ENCODE data around the gene MFN2. TPM values are rescaled to one million over a fixed set of nuclear protein-coding genes. Genes with fewer than 3 reads are reported as not detected.
A peak's percentile ranks its signal among the peaks of the same experiment; 100 is the strongest.

Gene MFN2
- total RNA-seq, 1 donor from 2014 or later, result 29.6 TPM

- DNase-seq (ENCODE audit: low spot score), result no peak
- no peaks in the 10 kb centered on the region for H3K4me1 ChIP-seq
- peaks cover 12% of the 10 kb centered on the region for H3K79me2 ChIP-seq (ENCODE audit: low read depth)
- no peak overlapping the region for H3K4me3 Mint-ChIP-seq
- peaks cover 2% of the 10 kb centered on the region for H3K27me3 Mint-ChIP-seq (ENCODE audit: insufficient read depth, low read depth)
- no peaks in the 10 kb centered on the region for H3K9me3 ChIP-seq (ENCODE audit: low read depth)
- H3K9me3 Mint-ChIP-seq, result no peaks in the 10 kb centered on the region
- TF ChIP-seq CTCF (IDR thresholded peaks at IDR 0.05), result no peak
- TF ChIP-seq EZH2 (IDR thresholded peaks at IDR 0.05), result no peak
- TF ChIP-seq EZH2phosphoT487 (IDR thresholded peaks at IDR 0.05), result no peak
- H4K20me1 ChIP-seq (ENCODE audit: low read depth), result peaks cover 4% of the 10 kb centered on the region
- no peaks in the 10 kb centered on the region for H3K36me3 ChIP-seq
- H3K9ac ChIP-seq, result no peak overlapping the region
- H3K4me3 ChIP-seq, result no peak overlapping the region
- peak overlapping the region; percentile 9 for H3K27ac Mint-ChIP-seq
- no peak overlapping the region for H2AFZ ChIP-seq (replicated peaks)
- H3K4me1 Mint-ChIP-seq, result no peaks in the 10 kb centered on the region
- H3K4me2 ChIP-seq, result no peak overlapping the region
- no peaks in the 10 kb centered on the region for H3F3A ChIP-seq (ENCODE audit: low read depth)
- no peak overlapping the region for H3K27ac ChIP-seq
- no peaks in the 10 kb centered on the region for H3K27me3 ChIP-seq
- peaks cover 16% of the 10 kb centered on the region for H3K36me3 Mint-ChIP-seq
Measured at GRCh38 chr1:12026586-12026985, 46.3 kb downstream of the MFN2 start.

- Histone ChIP-seq H2AFZ (replicated peaks) (no peak overlapping the region), H3K4me3 (no peak overlapping the region), H3F3A (ENCODE audit: low read depth) (no peaks in the 10 kb centered on the region), H3K9ac (no peak overlapping the region), H3K79me2 (ENCODE audit: low read depth) (no peaks in the 10 kb centered on the region), H3K36me3 (no peaks in the 10 kb centered on the region), H4K20me1 (ENCODE audit: low read depth) (peaks cover 4% of the 10 kb centered on the region), H3K4me2 (no peak overlapping the region), H3K27me3 (no peaks in the 10 kb centered on the region), H3K9me3 (ENCODE audit: low read depth) (no peaks in the 10 kb centered on the region), H3K4me1 (no peaks in the 10 kb centered on the region), H3K27ac (no peak overlapping the region)
- peaks cover 16% of the 10 kb centered on the region for H3K36me3 Mint-ChIP-seq
- DNase-seq (ENCODE audit: low spot score), result no peak
- H3K4me1 Mint-ChIP-seq, result peaks cover 6% of the 10 kb centered on the region
- no peak overlapping the region for H3K27ac Mint-ChIP-seq
- H3K9me3 Mint-ChIP-seq, result no peaks in the 10 kb centered on the region
- peaks cover 2% of the 10 kb centered on the region for H3K27me3 Mint-ChIP-seq (ENCODE audit: insufficient read depth, low read depth)
- TF ChIP-seq EZH2 (IDR thresholded peaks at IDR 0.05) (no peak), EZH2phosphoT487 (IDR thresholded peaks at IDR 0.05) (no peak), CTCF (IDR thresholded peaks at IDR 0.05) (no peak)
- H3K4me3 Mint-ChIP-seq, result no peak overlapping the region
Measured at GRCh38 chr1:12028248-12028647, 48.0 kb downstream of the MFN2 start.

- Histone ChIP-seq H3K9ac (no peak overlapping the region), H2AFZ (replicated peaks) (no peak overlapping the region), H3K4me3 (no peak overlapping the region), H3K27ac (no peak overlapping the region), H3F3A (ENCODE audit: low read depth) (peaks cover 2% of the 10 kb centered on the region), H3K9me3 (ENCODE audit: low read depth) (no peaks in the 10 kb centered on the region), H3K4me1 (no peaks in the 10 kb centered on the region), H3K27me3 (no peaks in the 10 kb centered on the region), H3K4me2 (no peak overlapping the region), H3K36me3 (no peaks in the 10 kb centered on the region), H4K20me1 (ENCODE audit: low read depth) (peaks cover 4% of the 10 kb centered on the region), H3K79me2 (ENCODE audit: low read depth) (no peaks in the 10 kb centered on the region)
- no peak overlapping the region for H3K4me3 Mint-ChIP-seq
- no peak overlapping the region for H3K27ac Mint-ChIP-seq
- TF ChIP-seq EZH2phosphoT487 (IDR thresholded peaks at IDR 0.05), result no peak
- TF ChIP-seq EZH2 (IDR thresholded peaks at IDR 0.05), result no peak
- no peak for TF ChIP-seq CTCF (IDR thresholded peaks at IDR 0.05)
- peaks cover 14% of the 10 kb centered on the region for H3K36me3 Mint-ChIP-seq
- peaks cover 6% of the 10 kb centered on the region for H3K4me1 Mint-ChIP-seq
- H3K9me3 Mint-ChIP-seq, result no peaks in the 10 kb centered on the region
- no peak for DNase-seq (ENCODE audit: low spot score)
- peaks cover 2% of the 10 kb centered on the region for H3K27me3 Mint-ChIP-seq (ENCODE audit: insufficient read depth, low read depth)
Measured at GRCh38 chr1:12028957-12029511, 48.8 kb downstream of the MFN2 start.
